EL (cell line): Measurements from ENCODE around the gene YTHDF2.

Experiments
- DNase-seq: peaks from one replicate; pipeline ENCODE4 v3.0.0-alpha.2; 2016

The YTHDF2 gene

DNA sequence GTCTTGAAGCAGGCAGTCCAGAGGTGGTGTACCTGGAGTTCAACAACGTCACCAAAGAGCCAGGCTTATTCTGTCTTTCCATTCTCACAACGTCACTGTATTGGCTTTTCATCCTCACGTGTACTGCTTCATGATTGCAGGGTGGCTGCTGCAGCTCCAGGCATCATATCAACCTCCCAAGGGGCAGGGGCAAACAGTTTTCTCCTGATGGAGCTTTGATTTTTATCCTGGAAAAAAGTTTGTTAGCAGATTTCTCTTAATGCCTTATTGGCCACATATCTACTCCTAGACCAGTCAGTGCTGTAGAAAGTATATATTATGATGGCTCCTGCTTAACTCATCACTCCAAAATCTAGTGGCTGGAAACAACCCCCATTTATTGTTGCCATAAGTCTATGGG lies 66.9 kb downstream of the YTHDF2 start:
- DNase-seq, result no peak

DNA sequence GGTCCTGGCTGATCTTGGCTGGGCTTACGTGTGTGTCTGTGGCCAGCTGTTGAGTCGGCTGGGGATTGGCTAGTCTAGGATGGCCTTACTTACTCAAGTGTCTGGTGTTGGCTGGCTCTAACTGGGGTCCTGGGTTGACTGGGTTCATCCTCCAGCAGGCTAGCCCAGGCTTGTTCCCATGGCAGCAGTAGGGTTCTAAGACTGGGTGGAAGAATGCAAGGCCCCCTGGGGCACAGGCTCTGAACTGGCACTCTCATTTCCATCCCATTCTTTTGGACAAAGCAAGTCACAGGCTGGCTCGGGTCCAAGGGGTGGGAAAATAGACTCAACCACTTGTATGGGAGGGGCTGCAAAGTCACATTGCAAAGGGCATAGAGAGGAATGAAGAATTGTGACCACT lies 67.3 kb downstream of the YTHDF2 start:
- no peak for DNase-seq

DNA sequence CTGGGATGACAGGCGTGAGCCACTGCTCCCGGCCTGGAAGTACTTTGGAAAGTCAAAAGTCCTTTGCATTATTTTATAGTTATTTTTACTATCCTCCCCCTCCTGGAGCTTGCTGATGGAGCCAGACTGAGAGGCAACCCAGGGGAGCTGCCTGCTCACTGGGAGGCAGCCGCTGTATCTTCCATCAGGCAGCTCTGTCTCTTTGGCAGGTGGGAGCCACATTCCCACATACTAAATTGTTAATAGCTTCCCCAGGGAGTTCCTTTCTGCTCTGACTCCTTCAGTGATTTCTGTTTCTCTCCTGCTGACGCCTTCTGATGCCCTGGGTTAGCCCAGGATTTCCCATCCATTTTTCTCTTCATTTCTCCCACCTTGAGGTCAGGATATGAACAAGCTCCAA lies 70.3 kb downstream of the YTHDF2 start:
- no peak for DNase-seq

DNA sequence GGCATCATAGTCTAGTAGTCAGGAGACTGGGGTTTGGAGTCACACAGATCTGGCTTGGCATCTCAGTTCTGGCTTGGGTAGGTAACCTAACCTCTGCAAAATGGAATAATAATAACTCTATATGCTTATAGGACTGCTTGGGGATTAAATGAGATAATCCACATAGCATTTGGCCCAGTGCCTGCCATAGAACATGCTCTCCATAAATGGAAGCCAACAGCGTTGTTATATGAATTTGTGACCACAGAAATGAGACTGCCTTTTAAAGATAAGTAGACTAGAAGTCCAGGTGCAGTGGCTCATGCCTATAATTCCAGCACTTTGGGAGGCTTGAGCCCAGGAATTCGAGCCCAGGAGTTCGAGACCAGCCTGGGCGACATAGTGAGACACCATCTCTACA lies 71.2 kb downstream of the YTHDF2 start:
- DNase-seq, result no peak

DNA sequence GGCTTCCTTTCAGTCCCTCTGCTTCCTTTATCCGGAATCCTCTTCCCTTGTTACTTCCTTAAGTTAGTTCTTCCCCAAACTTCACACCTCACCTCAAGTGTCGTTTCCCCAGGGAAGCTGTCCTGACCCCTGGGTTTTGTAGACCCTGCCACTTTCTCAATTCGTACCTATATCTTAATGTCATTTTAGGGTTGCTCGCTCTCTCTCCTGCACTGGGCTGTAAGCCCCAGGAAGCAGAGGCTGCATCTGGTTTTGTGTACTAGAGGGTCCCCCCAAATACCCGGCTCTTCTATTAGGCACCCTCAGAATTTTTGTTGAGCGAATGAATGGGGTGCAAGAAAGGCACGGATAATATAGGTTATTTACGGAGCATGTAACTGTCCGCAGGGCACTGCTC lies 74.6 kb downstream of the YTHDF2 start:
- no peak for DNase-seq

GRCh38 chr1:28811766-28812668 lies 75.3 kb downstream of the YTHDF2 start, which contains the start of gene OPRD1:
Gene OPRD1, plus strand, starts transcription at chr1:28812170. Its CDS starts 214 bp downstream, at chr1:28812384.
- DNase-seq, result no peak

GRCh38 chr1:28812669-28813468 lies 76.1 kb downstream of the YTHDF2 start:
- DNase-seq, result no peak

GRCh38 chr1:28813931-28814465 lies 77.3 kb downstream of the YTHDF2 start:
- no peak for DNase-seq

- DNase-seq, result no peak
Measured at GRCh38 chr1:28815533-28816185, 78.9 kb downstream of the YTHDF2 start.

GRCh38 chr1:28817133-28817532 lies 80.4 kb downstream of the YTHDF2 start:
- DNase-seq, result no peak

GRCh38 chr1:28819020-28819419 lies 82.3 kb downstream of the YTHDF2 start:
- DNase-seq, result no peak
